Ishikawa (cell line): ENCODE measurements around the gene ERCC5.

Source experiments
- CEBPB ChIP-seq: IDR thresholded peaks from 2 replicates; pipeline ENCODE4 v1.6.1; 2012
- CREB1 ChIP-seq: IDR thresholded peaks from 2 replicates; pipeline ENCODE4 v1.6.1; 2012; ENCODE audit warnings: low read depth
- EGR1 ChIP-seq: IDR thresholded peaks from 2 replicates; pipeline ENCODE4 v1.6.1; 2012
- EP300 ChIP-seq: IDR thresholded peaks from 2 replicates; pipeline ENCODE4 v1.6.1; 2012; ENCODE audit warnings: borderline replicate concordance
- FOXM1 ChIP-seq: IDR thresholded peaks from 2 replicates; pipeline ENCODE4 v1.6.1; 2012; ENCODE audit warnings: low read depth, borderline replicate concordance
- NFIC ChIP-seq: IDR thresholded peaks from 2 replicates; pipeline ENCODE4 v1.6.1; 2012
- RAD21 ChIP-seq: IDR thresholded peaks from 2 replicates; pipeline ENCODE4 v1.6.1; 2012; ENCODE audit warnings: low read depth
- TAF1 ChIP-seq: IDR thresholded peaks from 2 replicates; pipeline ENCODE4 v1.6.1; 2012; ENCODE audit warnings: low read depth, mild to moderate bottlenecking
- TCF12 ChIP-seq: IDR thresholded peaks from 2 replicates; pipeline ENCODE4 v1.6.1; 2012; ENCODE audit warnings: low read depth
- YY1 ChIP-seq: IDR thresholded peaks from 2 replicates; pipeline ENCODE4 v1.6.1; 2012; ENCODE audit warnings: low read depth
- TF ChIP-seq, protein P1 (sequence below): IDR thresholded peaks from 2 replicates; pipeline ENCODE4 v1.6.1; 2012
- TF ChIP-seq, protein P2 (sequence below): IDR thresholded peaks from 2 replicates; pipeline ENCODE4 v1.6.1; 2012; ENCODE audit warnings: low read depth, mild to moderate bottlenecking

DNA sequence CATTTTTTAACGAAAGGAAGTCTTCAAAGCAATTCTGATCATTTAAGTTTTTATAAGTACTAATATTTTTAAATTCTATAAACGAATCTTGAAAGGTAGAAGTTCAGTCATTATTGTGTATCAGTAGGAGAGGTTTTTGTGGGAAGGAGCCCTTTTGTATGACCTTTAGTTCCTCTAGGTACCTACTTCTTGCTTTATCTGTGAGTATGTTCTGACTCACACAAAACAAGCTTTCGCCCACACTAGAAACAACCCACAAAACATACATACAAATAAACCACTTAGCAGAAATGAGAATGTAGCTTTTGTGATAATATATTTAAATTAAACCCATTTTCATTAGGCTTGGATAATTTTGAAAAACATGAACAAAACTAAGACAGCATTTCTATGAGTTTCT lies 27.8 kb downstream of the ERCC5 start:
- TF ChIP-seq CREB1 (no peak), TAF1 (no peak), CEBPB (no peak), YY1 (no peak), EP300 (no peak), FOXM1 (no peak), NFIC (no peak), TCF12 (no peak), RAD21 (no peak), EGR1 (no peak)
- TF ChIP-seq, protein P1, sequence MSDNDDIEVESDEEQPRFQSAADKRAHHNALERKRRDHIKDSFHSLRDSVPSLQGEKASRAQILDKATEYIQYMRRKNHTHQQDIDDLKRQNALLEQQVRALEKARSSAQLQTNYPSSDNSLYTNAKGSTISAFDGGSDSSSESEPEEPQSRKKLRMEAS, result no peak
- TF ChIP-seq, protein P2, sequence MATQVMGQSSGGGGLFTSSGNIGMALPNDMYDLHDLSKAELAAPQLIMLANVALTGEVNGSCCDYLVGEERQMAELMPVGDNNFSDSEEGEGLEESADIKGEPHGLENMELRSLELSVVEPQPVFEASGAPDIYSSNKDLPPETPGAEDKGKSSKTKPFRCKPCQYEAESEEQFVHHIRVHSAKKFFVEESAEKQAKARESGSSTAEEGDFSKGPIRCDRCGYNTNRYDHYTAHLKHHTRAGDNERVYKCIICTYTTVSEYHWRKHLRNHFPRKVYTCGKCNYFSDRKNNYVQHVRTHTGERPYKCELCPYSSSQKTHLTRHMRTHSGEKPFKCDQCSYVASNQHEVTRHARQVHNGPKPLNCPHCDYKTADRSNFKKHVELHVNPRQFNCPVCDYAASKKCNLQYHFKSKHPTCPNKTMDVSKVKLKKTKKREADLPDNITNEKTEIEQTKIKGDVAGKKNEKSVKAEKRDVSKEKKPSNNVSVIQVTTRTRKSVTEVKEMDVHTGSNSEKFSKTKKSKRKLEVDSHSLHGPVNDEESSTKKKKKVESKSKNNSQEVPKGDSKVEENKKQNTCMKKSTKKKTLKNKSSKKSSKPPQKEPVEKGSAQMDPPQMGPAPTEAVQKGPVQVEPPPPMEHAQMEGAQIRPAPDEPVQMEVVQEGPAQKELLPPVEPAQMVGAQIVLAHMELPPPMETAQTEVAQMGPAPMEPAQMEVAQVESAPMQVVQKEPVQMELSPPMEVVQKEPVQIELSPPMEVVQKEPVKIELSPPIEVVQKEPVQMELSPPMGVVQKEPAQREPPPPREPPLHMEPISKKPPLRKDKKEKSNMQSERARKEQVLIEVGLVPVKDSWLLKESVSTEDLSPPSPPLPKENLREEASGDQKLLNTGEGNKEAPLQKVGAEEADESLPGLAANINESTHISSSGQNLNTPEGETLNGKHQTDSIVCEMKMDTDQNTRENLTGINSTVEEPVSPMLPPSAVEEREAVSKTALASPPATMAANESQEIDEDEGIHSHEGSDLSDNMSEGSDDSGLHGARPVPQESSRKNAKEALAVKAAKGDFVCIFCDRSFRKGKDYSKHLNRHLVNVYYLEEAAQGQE, result no peak
